ENCODE data around the gene CCSER1.

The CCSER1 gene

GRCh38 chr4:90186229-90186628, 59.0 kb downstream of the CCSER1 start:
- DNase-seq (ENCODE audit: low read depth), result no peak
- H3K4me3 ChIP-seq (ENCODE audit: low read depth, low read length), result no peak overlapping the region

DNA sequence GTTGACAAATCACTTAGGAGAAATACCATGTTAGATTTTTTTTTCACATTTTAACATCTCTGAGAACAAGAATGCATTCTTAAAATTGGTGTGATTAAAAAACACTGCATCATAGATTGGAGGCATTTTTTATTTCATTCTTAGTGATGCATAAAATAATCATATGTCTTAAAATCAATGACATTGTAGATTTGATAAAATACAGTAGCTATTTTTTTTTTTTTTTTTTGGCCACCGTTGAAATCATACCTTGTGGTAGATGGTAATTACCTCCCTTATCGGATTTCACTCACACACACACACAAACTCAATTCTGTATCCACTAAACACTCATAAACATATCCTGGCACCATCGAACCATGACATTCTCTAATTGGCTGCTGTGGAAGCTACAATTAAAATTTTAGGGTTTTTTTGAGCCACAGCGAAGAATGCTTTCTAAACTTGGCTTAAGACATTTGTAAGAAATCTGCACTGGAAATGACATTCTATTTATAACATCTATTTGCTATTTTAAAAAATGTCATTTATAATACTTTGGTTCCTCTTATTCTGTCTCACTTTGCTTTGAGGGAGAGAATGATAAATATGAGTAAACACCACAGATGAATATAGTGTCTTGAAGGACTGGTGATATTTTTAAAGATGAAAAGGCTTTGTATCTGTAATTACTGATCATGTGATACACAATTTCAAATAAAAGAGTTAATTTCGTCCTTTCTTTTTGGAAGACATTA, 60.1 kb downstream of the CCSER1 start:
- no peak overlapping the region for H3K4me3 ChIP-seq (ENCODE audit: low read depth, low read length)
- DNase-seq (ENCODE audit: low read depth), result no peak

DNA sequence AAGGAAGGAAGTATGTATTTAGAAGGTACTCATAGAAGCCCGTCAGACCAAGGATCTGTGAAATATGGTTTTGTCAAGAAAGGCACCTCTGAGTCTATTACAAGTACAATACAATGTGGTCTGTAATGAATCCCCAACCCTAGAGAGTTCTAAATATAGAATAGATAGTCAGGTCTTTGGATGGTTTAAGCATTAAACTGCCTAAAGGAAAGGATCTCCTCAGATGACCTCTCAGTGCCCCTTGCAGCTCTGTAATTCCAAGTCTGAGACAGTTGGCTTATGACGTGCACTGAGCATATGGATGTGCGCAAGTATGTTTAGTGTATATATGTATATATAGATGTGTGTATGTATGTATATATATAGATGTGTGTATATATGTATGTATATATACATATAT, 62.0 kb downstream of the CCSER1 start:
- H3K4me3 ChIP-seq (ENCODE audit: low read depth, low read length), result no peak overlapping the region
- DNase-seq (ENCODE audit: low read depth), result no peak

DNA sequence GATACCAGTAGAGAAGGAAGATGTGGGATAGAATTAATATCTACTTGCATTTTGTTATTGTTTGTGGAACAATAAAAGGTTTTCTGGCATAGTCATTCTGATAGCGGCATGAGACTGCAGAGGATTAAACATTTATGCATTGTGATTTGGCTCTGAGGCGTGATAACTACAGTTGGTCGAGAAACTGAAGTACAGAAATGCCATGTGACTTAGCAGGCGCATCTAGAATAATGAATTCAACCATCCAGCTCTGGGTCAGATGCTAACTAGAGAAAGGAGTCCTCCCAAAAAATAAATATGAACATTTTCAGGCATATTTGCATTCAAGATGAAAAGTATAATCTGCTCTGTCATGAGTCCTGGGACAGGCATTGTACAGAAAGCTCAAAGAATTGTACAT, 62.8 kb downstream of the CCSER1 start:
- H3K4me3 ChIP-seq (ENCODE audit: low read depth, low read length), result no peak overlapping the region
- no peak for DNase-seq (ENCODE audit: low read depth)

DNA sequence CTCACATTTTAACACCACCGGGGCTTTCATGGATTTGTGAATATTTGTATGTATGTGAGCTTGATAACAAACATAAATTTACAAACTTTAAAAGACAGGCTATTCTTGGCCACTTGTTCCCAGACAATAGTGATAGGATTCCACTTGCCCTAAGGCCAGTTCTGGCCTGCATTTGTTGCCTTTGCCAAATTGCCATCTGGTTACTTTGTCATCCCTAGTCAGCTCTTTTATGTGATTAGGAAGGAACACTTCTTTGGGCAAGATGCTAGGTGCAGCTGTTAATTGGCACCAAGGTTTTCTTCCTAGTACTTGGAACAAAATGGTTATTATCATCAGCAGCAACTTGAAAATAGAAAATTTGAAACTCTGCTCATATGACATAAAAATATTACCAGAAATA, 63.3 kb downstream of the CCSER1 start:
- DNase-seq (ENCODE audit: low read depth), result no peak

GRCh38 chr4:90198086-90198847, 71.1 kb downstream of the CCSER1 start:
- DNase-seq (ENCODE audit: low read depth), result no peak
- H3K4me3 ChIP-seq (ENCODE audit: low read depth, low read length), result no peak overlapping the region

More for the DNA sequence above, 63.3 kb downstream of the CCSER1 start:
- H3K4me3 ChIP-seq (ENCODE audit: low read depth, low read length), result no peak overlapping the region

- no peak overlapping the region for H3K4me3 ChIP-seq (ENCODE audit: low read depth, low read length)
- DNase-seq (ENCODE audit: low read depth), result no peak
These were observed 80.8 kb downstream of the CCSER1 start for GRCh38 chr4:90207887-90208454.

DNA sequence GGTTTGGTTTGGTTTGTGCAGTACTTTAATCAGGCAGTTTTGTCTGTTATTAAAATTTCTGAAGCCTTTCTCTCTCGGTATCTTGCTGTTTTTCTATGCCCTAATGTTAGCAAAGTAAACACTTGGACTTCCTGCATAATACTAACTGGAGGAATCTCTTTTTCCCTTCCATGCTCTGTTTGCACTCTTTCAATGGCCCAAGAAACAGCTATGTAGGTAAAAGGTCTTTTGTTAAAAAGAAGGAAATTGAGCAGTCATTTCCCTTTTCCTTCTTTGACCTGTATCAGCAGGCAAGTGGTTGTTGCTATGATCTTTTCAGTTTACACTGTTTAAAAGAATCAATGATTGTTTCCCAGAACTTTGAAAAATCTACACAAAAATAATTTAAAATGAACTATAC, 82.7 kb downstream of the CCSER1 start:
- no peak for DNase-seq (ENCODE audit: low read depth)
- H3K4me3 ChIP-seq (ENCODE audit: low read depth, low read length), result no peak overlapping the region

- no peak for DNase-seq (ENCODE audit: low read depth)
- no peak overlapping the region for H3K4me3 ChIP-seq (ENCODE audit: low read depth, low read length)
These were observed 84.0 kb downstream of the CCSER1 start for GRCh38 chr4:90211174-90211573.

DNA sequence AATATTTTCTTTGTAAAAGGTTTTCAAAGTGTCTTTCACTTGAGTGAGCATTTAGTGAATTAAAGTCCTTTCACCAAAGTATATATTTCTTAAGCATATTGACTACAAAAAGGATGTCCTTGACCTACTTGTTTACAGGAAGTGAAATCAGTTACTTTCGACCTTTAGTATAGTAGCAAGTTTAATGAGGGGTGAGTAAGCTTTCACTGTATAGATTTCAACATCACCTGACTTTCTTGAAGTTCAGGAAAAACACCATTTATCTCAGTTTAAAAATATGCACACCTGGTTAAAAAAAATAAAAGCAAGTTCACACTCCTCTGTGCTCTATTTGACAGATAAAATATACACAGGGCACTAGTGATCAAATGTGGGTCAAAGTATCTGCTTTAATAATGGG, 88.1 kb downstream of the CCSER1 start:
- H3K4me3 ChIP-seq (ENCODE audit: low read depth, low read length), result no peak overlapping the region
- no peak for DNase-seq (ENCODE audit: low read depth)

- H3K4me3 ChIP-seq (ENCODE audit: low read depth, low read length), result no peak overlapping the region
- no peak for DNase-seq (ENCODE audit: low read depth)
These were observed 92.6 kb downstream of the CCSER1 start for GRCh38 chr4:90219822-90220221.

DNA sequence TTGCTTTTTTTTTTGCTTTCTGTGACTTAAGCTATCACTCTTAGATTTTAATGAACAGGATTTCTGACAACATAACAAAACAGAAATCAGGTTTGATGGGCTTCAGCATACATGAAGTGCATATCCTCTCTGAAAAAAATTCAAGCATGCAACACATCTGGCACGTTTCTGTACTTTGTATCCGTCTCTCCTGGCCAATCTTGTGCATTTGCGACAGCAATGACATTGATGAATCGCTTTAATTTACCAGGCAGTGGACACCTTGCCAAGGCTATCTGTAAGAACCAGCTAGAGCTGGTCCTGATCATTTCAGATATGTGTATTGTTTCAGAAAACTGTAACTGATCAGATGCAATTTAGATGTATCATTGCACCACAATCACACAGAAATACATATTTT, 93.3 kb downstream of the CCSER1 start:
- no peak overlapping the region for H3K4me3 ChIP-seq (ENCODE audit: low read depth, low read length)
- no peak for DNase-seq (ENCODE audit: low read depth)

DNA sequence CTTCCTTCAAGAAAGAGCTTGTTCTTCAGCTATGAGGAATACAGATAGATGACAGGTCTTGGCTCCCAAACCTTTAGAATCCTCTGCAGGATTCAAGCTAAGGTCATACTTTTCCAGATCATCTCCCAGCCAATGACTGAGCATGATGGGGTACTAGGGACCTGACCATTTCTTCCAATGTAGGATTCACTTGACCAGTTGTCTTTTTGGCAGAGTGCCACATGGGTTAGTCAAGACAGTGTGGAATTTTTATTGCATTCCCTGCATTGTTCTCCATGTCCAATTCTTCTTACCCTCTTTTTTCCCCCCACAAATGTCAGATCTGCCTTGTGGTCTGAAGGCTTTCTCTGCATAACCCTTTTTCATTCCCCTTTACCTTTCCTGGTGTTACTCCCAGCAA, 99.5 kb downstream of the CCSER1 start:
- no peak overlapping the region for H3K4me3 ChIP-seq (ENCODE audit: low read depth, low read length)
- DNase-seq (ENCODE audit: low read depth), result no peak

DNA sequence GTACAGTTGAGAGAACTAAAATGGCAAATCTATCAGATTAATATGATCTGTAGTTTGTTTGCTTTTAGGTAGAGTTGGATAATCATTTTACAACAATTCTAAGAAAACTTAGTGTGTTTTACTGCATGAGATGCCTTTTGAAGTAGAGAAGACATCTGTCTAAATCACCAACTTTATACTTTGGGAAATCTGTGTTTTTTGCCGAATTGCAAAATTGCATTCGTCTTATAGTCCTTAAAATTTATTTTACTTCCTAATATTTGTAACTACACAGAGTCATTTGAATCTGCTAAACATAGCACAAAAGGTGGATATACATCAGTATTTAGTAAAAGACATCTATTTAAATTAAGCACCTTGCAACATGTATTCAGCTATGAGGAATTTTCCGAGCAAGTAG, 100.0 kb downstream of the CCSER1 start:
- no peak for DNase-seq (ENCODE audit: low read depth)
- H3K4me3 ChIP-seq (ENCODE audit: low read depth, low read length), result no peak overlapping the region

DNA sequence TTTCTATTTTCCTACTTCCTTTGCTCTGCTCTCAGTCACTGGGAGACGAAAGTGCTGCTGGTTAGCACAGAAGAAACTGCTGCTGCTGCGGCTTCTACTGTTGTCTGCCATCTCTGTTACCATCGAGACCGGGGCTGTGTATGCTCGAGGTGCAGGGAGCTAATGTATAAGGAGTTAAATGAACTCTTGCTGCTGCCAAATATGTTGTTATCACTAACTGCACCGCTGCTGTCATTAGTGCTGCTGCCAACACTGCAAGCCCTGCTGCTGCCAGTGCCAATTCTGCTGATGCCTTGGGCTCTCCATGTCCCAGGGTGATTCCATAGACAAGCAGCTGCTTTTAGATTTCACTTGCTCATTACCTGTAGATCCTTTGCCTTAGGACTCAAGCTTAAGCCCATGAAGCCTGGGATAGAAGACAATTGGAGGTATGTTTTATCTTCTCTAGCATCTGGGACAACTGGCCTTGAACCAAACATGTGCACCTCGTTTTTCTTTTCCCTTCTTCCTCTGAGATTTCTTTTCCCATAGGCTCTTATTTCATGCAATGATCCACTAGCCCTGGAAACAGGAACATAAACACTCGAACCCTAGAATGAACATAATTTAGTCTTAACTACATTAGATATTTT, 107.8 kb downstream of the CCSER1 start:
- H3K4me3 ChIP-seq (ENCODE audit: low read depth, low read length), result no peak overlapping the region
- DNase-seq (ENCODE audit: low read depth), result no peak

- DNase-seq (ENCODE audit: low read depth), result no peak
- H3K4me3 ChIP-seq (ENCODE audit: low read depth, low read length), result no peak overlapping the region
These were observed 110.7 kb downstream of the CCSER1 start for GRCh38 chr4:90237751-90238530.

GRCh38 chr4:90240333-90240732, 113.1 kb downstream of the CCSER1 start:
- H3K4me3 ChIP-seq (ENCODE audit: low read depth, low read length), result no peak overlapping the region
- DNase-seq (ENCODE audit: low read depth), result no peak

GRCh38 chr4:90241008-90241407, 113.8 kb downstream of the CCSER1 start:
- no peak overlapping the region for H3K4me3 ChIP-seq (ENCODE audit: low read depth, low read length)
- no peak for DNase-seq (ENCODE audit: low read depth)

GRCh38 chr4:90245837-90246236, 118.6 kb downstream of the CCSER1 start:
- no peak for DNase-seq (ENCODE audit: low read depth)
- no peak overlapping the region for H3K4me3 ChIP-seq (ENCODE audit: low read depth, low read length)

GRCh38 chr4:90246816-90247215, 119.6 kb downstream of the CCSER1 start:
- DNase-seq (ENCODE audit: low read depth), result no peak

More at GRCh38 chr4:90246816-90247215, 119.6 kb downstream of the CCSER1 start:
- no peak overlapping the region for H3K4me3 ChIP-seq (ENCODE audit: low read depth, low read length)

Data from skeletal muscle cell (primary cell).